ENCODE data around the gene DLK1.

The DLK1 gene

DNA sequence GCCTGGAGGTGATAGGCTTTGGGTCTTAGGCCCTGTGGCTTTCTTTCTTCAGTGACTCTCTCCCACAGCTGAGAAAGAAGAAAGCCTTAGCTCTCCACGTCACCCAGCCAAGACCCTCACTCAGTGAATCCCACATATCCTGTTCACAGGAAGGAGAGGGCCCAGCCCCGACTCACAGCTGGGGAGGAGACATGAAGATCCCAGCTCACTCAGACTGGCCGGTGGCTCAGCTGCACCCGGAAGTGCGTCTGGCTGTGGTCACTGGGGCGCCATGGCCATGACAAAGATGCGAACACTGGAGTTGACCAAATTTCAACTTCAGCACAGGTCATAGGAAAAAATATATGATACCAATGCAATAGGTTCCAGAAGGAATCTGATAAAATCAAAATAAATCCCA, 14.2 kb downstream of the DLK1 start:
- no peak for TF ChIP-seq EZH2phosphoT487 (IDR thresholded peaks at IDR 0.05; ENCODE audit: low read length)
- H3K4me1 ChIP-seq (ENCODE audit: low read length) = no peaks in the 10 kb centered on the region
- H4K20me1 ChIP-seq (ENCODE audit: insufficient read depth, low read length) = no peaks in the 10 kb centered on the region
- no peaks in the 10 kb centered on the region for H3K79me2 ChIP-seq (ENCODE audit: low read length)
- no peak overlapping the region for H2AFZ ChIP-seq (ENCODE audit: low read length)
- no peak overlapping the region for H3K4me3 ChIP-seq (ENCODE audit: low read length)
- H3K36me3 ChIP-seq (replicated peaks; ENCODE audit: insufficient read depth, low read length) = no peaks in the 10 kb centered on the region
- H3K9me2 ChIP-seq (replicated peaks; ENCODE audit: insufficient read depth, low read length) = no peaks in the 10 kb centered on the region
- no peak overlapping the region for H3K9ac ChIP-seq (ENCODE audit: low read length)
- H3K27ac ChIP-seq (ENCODE audit: low read length) = no peak overlapping the region
- H3K4me2 ChIP-seq (ENCODE audit: low read depth, low read length) = no peak overlapping the region
- H3F3A ChIP-seq (ENCODE audit: insufficient read depth, low read length) = no peaks in the 10 kb centered on the region
- DNase-seq = no peak
- no peaks in the 10 kb centered on the region for H3K9me3 ChIP-seq (replicated peaks; ENCODE audit: insufficient read depth, low read length)
- H3K27me3 ChIP-seq (replicated peaks; ENCODE audit: insufficient read depth, low read length) = peaks cover 26% of the 10 kb centered on the region

- H3K27me3 ChIP-seq (replicated peaks; ENCODE audit: insufficient read depth, low read length) = peaks cover 27% of the 10 kb centered on the region
- no peak for DNase-seq
- TF ChIP-seq, protein P1, sequence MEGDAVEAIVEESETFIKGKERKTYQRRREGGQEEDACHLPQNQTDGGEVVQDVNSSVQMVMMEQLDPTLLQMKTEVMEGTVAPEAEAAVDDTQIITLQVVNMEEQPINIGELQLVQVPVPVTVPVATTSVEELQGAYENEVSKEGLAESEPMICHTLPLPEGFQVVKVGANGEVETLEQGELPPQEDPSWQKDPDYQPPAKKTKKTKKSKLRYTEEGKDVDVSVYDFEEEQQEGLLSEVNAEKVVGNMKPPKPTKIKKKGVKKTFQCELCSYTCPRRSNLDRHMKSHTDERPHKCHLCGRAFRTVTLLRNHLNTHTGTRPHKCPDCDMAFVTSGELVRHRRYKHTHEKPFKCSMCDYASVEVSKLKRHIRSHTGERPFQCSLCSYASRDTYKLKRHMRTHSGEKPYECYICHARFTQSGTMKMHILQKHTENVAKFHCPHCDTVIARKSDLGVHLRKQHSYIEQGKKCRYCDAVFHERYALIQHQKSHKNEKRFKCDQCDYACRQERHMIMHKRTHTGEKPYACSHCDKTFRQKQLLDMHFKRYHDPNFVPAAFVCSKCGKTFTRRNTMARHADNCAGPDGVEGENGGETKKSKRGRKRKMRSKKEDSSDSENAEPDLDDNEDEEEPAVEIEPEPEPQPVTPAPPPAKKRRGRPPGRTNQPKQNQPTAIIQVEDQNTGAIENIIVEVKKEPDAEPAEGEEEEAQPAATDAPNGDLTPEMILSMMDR (IDR thresholded peaks at IDR 0.05; ENCODE audit: low read length) = no peak
- TF ChIP-seq EZH2phosphoT487 (IDR thresholded peaks at IDR 0.05; ENCODE audit: low read length) (no peak), EZH2 (optimal IDR thresholded peaks at IDR 0.05; ENCODE audit: low read depth, low read length) (no peak)
- no peaks in the 10 kb centered on the region for H3K9me2 ChIP-seq (replicated peaks; ENCODE audit: insufficient read depth, low read length)
- no peaks in the 10 kb centered on the region for H3K9me3 ChIP-seq (replicated peaks; ENCODE audit: insufficient read depth, low read length)
- H3K79me2 ChIP-seq (ENCODE audit: low read length) = no peaks in the 10 kb centered on the region
- H3K4me3 ChIP-seq (ENCODE audit: low read length) = no peak overlapping the region
- H3K4me1 ChIP-seq (ENCODE audit: low read length) = no peaks in the 10 kb centered on the region
- no peaks in the 10 kb centered on the region for H4K20me1 ChIP-seq (ENCODE audit: insufficient read depth, low read length)
- H3F3A ChIP-seq (ENCODE audit: insufficient read depth, low read length) = no peaks in the 10 kb centered on the region
- H3K4me2 ChIP-seq (ENCODE audit: low read depth, low read length) = no peak overlapping the region
- H3K36me3 ChIP-seq (replicated peaks; ENCODE audit: insufficient read depth, low read length) = no peaks in the 10 kb centered on the region
- H2AFZ ChIP-seq (ENCODE audit: low read length) = no peak overlapping the region
- no peak overlapping the region for H3K9ac ChIP-seq (ENCODE audit: low read length)
- no peak overlapping the region for H3K27ac ChIP-seq (ENCODE audit: low read length)
Observed at GRCh38 chr14:100741966-100742365, 15.3 kb downstream of the DLK1 start.

- no peak overlapping the region for H2AFZ ChIP-seq (ENCODE audit: low read length)
- no peaks in the 10 kb centered on the region for H3K9me2 ChIP-seq (replicated peaks; ENCODE audit: insufficient read depth, low read length)
- no peak overlapping the region for H3K9ac ChIP-seq (ENCODE audit: low read length)
- no peaks in the 10 kb centered on the region for H3K9me3 ChIP-seq (replicated peaks; ENCODE audit: insufficient read depth, low read length)
- H3K27me3 ChIP-seq (replicated peaks; ENCODE audit: insufficient read depth, low read length) = peaks cover 33% of the 10 kb centered on the region
- no peak overlapping the region for H3K27ac ChIP-seq (ENCODE audit: low read length)
- H3K36me3 ChIP-seq (replicated peaks; ENCODE audit: insufficient read depth, low read length) = no peaks in the 10 kb centered on the region
- no peaks in the 10 kb centered on the region for H3F3A ChIP-seq (ENCODE audit: insufficient read depth, low read length)
- no peaks in the 10 kb centered on the region for H4K20me1 ChIP-seq (ENCODE audit: insufficient read depth, low read length)
- TF ChIP-seq, protein P1 (IDR thresholded peaks at IDR 0.05; ENCODE audit: low read length) = no peak
- no peak for TF ChIP-seq EZH2phosphoT487 (IDR thresholded peaks at IDR 0.05; ENCODE audit: low read length)
- no peak for DNase-seq
- no peaks in the 10 kb centered on the region for H3K4me1 ChIP-seq (ENCODE audit: low read length)
- no peaks in the 10 kb centered on the region for H3K79me2 ChIP-seq (ENCODE audit: low read length)
- no peak overlapping the region for H3K4me3 ChIP-seq (ENCODE audit: low read length)
- no peak overlapping the region for H3K4me2 ChIP-seq (ENCODE audit: low read depth, low read length)
Observed at GRCh38 chr14:100746326-100746725, 19.6 kb downstream of the DLK1 start.

GRCh38 chr14:100747021-100747586, 20.4 kb downstream of the DLK1 start:
- no peaks in the 10 kb centered on the region for H4K20me1 ChIP-seq (ENCODE audit: insufficient read depth, low read length)
- no peak overlapping the region for H3K9ac ChIP-seq (ENCODE audit: low read length)
- H3F3A ChIP-seq (ENCODE audit: insufficient read depth, low read length) = no peaks in the 10 kb centered on the region
- TF ChIP-seq EZH2 (optimal IDR thresholded peaks at IDR 0.05; ENCODE audit: low read depth, low read length) = no peak
- TF ChIP-seq, protein P1 (IDR thresholded peaks at IDR 0.05; ENCODE audit: low read length) = no peak
- no peak for TF ChIP-seq EZH2phosphoT487 (IDR thresholded peaks at IDR 0.05; ENCODE audit: low read length)
- no peaks in the 10 kb centered on the region for H3K9me2 ChIP-seq (replicated peaks; ENCODE audit: insufficient read depth, low read length)
- no peak for DNase-seq
- H3K4me3 ChIP-seq (ENCODE audit: low read length) = no peak overlapping the region
- H3K27ac ChIP-seq (ENCODE audit: low read length) = no peak overlapping the region
- H3K27me3 ChIP-seq (replicated peaks; ENCODE audit: insufficient read depth, low read length) = peaks cover 34% of the 10 kb centered on the region
- no peaks in the 10 kb centered on the region for H3K79me2 ChIP-seq (ENCODE audit: low read length)
- H3K4me2 ChIP-seq (ENCODE audit: low read depth, low read length) = no peak overlapping the region
- H3K9me3 ChIP-seq (replicated peaks; ENCODE audit: insufficient read depth, low read length) = no peaks in the 10 kb centered on the region
- H3K36me3 ChIP-seq (replicated peaks; ENCODE audit: insufficient read depth, low read length) = no peaks in the 10 kb centered on the region
- no peaks in the 10 kb centered on the region for H3K4me1 ChIP-seq (ENCODE audit: low read length)
- H2AFZ ChIP-seq (ENCODE audit: low read length) = no peak overlapping the region
